ENCODE results near the gene PPARD.

The PPARD gene

GRCh38 chr6:35442693-35443092, 100.3 kb downstream of the PPARD start:
- TF ChIP-seq REST (IDR thresholded peaks at IDR 0.05; ENCODE audit: insufficient read depth in 1 of 2, low read depth in 2 of 2, low read length in 2 of 2) (no peak), SIN3A (IDR thresholded peaks at IDR 0.05; ENCODE audit: borderline replicate concordance, insufficient read depth, low read length) (no peak), FOXP2 (optimal IDR thresholded peaks at IDR 0.05; ENCODE audit: borderline replicate concordance, extremely low read depth, extremely low read length, insufficient read depth) (no peak), TAF1 (IDR thresholded peaks at IDR 0.05; ENCODE audit: borderline replicate concordance, insufficient read depth, low read length) (no peak), POLR2AphosphoS5 (IDR thresholded peaks at IDR 0.05; ENCODE audit: low read depth, low read length) (no peak)

- TF ChIP-seq TAF1 (IDR thresholded peaks at IDR 0.05; ENCODE audit: borderline replicate concordance, insufficient read depth, low read length): no peak
- TF ChIP-seq FOXP2 (optimal IDR thresholded peaks at IDR 0.05; ENCODE audit: borderline replicate concordance, extremely low read depth, extremely low read length, insufficient read depth): no peak
- no peak for TF ChIP-seq REST (IDR thresholded peaks at IDR 0.05; ENCODE audit: insufficient read depth in 1 of 2, low read depth in 2 of 2, low read length in 2 of 2)
- TF ChIP-seq SIN3A (IDR thresholded peaks at IDR 0.05; ENCODE audit: borderline replicate concordance, insufficient read depth, low read length): no peak
- TF ChIP-seq POLR2AphosphoS5 (IDR thresholded peaks at IDR 0.05; ENCODE audit: low read depth, low read length): no peak
Measured at GRCh38 chr6:35443341-35444030, 101.1 kb downstream of the PPARD start.

- TF ChIP-seq REST (IDR thresholded peaks at IDR 0.05; ENCODE audit: insufficient read depth in 1 of 2, low read depth in 2 of 2, low read length in 2 of 2): no peak
- no peak for TF ChIP-seq SIN3A (IDR thresholded peaks at IDR 0.05; ENCODE audit: borderline replicate concordance, insufficient read depth, low read length)
- no peak for TF ChIP-seq POLR2AphosphoS5 (IDR thresholded peaks at IDR 0.05; ENCODE audit: low read depth, low read length)
Measured at GRCh38 chr6:35445691-35446090, 103.3 kb downstream of the PPARD start.

GRCh38 chr6:35448191-35448590, 105.8 kb downstream of the PPARD start:
- no peak for TF ChIP-seq SIN3A (IDR thresholded peaks at IDR 0.05; ENCODE audit: borderline replicate concordance, insufficient read depth, low read length)

GRCh38 chr6:35449287-35449881, 107.0 kb downstream of the PPARD start:
- no peak for TF ChIP-seq FOXP2 (optimal IDR thresholded peaks at IDR 0.05; ENCODE audit: borderline replicate concordance, extremely low read depth, extremely low read length, insufficient read depth)
- TF ChIP-seq SIN3A (IDR thresholded peaks at IDR 0.05; ENCODE audit: borderline replicate concordance, insufficient read depth, low read length): no peak
- TF ChIP-seq TAF1 (IDR thresholded peaks at IDR 0.05; ENCODE audit: borderline replicate concordance, insufficient read depth, low read length): no peak
- no peak for TF ChIP-seq REST (IDR thresholded peaks at IDR 0.05; ENCODE audit: insufficient read depth in 1 of 2, low read depth in 2 of 2, low read length in 2 of 2)

Measured in PFSK-1 (cell line).